HepG2 (cell line): Measurements from ENCODE around the gene WDR20.

Source experiments
- PHF8 ChIP-seq: sonication (generic); formaldehyde crosslinking; IDR thresholded peaks from 2 replicates; pipeline ENCODE4 v1.5.0; 2020; ENCODE audit warnings: missing genetic modification reagents
- TF ChIP-seq, protein P1 (sequence below): sonication (generic); formaldehyde crosslinking; conservative IDR thresholded peaks from 2 replicates; pipeline ENCODE4 v1.4.0; 2020; ENCODE audit warnings: mild to moderate bottlenecking, missing genetic modification reagents, moderate library complexity

DNA sequence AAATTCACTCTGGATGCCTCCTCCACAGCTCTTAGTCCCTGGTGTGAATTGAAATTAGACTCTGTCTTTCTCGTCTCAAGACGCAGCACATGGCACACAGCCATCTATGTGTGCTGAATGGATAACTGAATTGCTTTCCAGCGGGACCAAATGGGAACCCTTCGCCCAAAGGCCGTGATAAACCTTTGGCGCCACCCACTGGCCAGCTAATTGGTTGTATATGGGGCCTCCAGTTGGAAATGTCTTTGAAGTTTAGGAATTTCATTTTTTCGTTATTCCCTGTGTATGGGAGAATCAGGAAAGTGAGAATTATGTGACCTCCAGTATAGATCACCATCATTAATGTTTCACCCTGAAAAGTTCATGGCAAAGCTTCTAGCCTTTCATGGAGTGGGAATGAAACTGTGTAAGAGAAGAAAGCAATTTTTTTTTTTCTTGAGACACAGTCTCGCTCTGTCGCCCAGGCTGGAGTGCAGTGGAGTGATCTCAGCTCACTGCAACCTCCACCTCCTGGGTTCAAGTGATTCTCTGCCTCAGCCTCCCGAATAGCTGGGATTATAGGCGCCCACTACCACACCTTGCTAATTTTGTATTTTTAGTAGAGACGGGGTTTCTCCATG is 43.0 kb upstream of the WDR20 start:
- no peak for TF ChIP-seq PHF8 (CRISPR knock-in tag)
- TF ChIP-seq, protein P1, sequence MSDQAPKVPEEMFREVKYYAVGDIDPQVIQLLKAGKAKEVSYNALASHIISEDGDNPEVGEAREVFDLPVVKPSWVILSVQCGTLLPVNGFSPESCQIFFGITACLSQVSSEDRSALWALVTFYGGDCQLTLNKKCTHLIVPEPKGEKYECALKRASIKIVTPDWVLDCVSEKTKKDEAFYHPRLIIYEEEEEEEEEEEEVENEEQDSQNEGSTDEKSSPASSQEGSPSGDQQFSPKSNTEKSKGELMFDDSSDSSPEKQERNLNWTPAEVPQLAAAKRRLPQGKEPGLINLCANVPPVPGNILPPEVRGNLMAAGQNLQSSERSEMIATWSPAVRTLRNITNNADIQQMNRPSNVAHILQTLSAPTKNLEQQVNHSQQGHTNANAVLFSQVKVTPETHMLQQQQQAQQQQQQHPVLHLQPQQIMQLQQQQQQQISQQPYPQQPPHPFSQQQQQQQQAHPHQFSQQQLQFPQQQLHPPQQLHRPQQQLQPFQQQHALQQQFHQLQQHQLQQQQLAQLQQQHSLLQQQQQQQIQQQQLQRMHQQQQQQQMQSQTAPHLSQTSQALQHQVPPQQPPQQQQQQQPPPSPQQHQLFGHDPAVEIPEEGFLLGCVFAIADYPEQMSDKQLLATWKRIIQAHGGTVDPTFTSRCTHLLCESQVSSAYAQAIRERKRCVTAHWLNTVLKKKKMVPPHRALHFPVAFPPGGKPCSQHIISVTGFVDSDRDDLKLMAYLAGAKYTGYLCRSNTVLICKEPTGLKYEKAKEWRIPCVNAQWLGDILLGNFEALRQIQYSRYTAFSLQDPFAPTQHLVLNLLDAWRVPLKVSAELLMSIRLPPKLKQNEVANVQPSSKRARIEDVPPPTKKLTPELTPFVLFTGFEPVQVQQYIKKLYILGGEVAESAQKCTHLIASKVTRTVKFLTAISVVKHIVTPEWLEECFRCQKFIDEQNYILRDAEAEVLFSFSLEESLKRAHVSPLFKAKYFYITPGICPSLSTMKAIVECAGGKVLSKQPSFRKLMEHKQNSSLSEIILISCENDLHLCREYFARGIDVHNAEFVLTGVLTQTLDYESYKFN (CRISPR knock-in tag) = no peak
